Measurements from ENCODE around the gene ZNF655.
A peak's percentile ranks its signal among the peaks of the same experiment; 100 is the strongest.
"Not testable (repeated sequence)": the region's sequence is repeated elsewhere in the genome, so short reads cannot be mapped to it uniquely, and the experiment has no call there.

ZNF655 gene

GRCh38 chr7:99561737-99562051 lies 3.3 kb downstream of the ZNF655 start:
- DNase-seq, result no peak

- DNase-seq, result no peak
These were observed 3.8 kb downstream of the ZNF655 start for GRCh38 chr7:99562114-99562784.

GRCh38 chr7:99562832-99563231 lies 4.4 kb downstream of the ZNF655 start:
- DNase-seq, result no peak

GRCh38 chr7:99563650-99564049 lies 5.2 kb downstream of the ZNF655 start:
- no peak for DNase-seq

- not testable (repeated sequence) for DNase-seq
These were observed 10.3 kb downstream of the ZNF655 start for GRCh38 chr7:99568770-99569169.

- DNase-seq, result no peak
These were observed 13.3 kb downstream of the ZNF655 start for GRCh38 chr7:99571768-99572167.

GRCh38 chr7:99573257-99573656 lies 14.8 kb downstream of the ZNF655 start:
- no peak for DNase-seq

GRCh38 chr7:99576251-99576650 lies 17.8 kb downstream of the ZNF655 start:
- DNase-seq, result no peak

- DNase-seq, result no peak
These were observed 21.0 kb downstream of the ZNF655 start for GRCh38 chr7:99579281-99579955.

- DNase-seq, result peak; percentile 41
These were observed 21.7 kb downstream of the ZNF655 start for GRCh38 chr7:99579956-99580777.

- not testable (repeated sequence) for DNase-seq
These were observed 22.4 kb downstream of the ZNF655 start for GRCh38 chr7:99580778-99581332.

- DNase-seq, result no peak
These were observed 30.4 kb downstream of the ZNF655 start for GRCh38 chr7:99588868-99589267.

GRCh38 chr7:99594948-99595745 lies 36.7 kb downstream of the ZNF655 start:
- no peak for DNase-seq

- no peak for DNase-seq
These were observed 38.0 kb downstream of the ZNF655 start for GRCh38 chr7:99596408-99596955.

- no peak for DNase-seq
These were observed 39.5 kb downstream of the ZNF655 start, which contains the start of gene TMEM225B for GRCh38 chr7:99597762-99598501. TSS of gene TMEM225B (plus strand) at chr7:99598267. CDS start at chr7:99604389, 6,122 bp downstream.

GRCh38 chr7:99599836-99600235 lies 41.4 kb downstream of the ZNF655 start:
- DNase-seq, result no peak

- DNase-seq, result no peak
These were observed 43.3 kb downstream of the ZNF655 start for GRCh38 chr7:99601656-99602310.

- DNase-seq, result no peak
These were observed 47.1 kb downstream of the ZNF655 start for GRCh38 chr7:99605527-99605926.

GRCh38 chr7:99606531-99606930 lies 48.1 kb downstream of the ZNF655 start:
- no peak for DNase-seq

GRCh38 chr7:99607548-99607947 lies 49.1 kb downstream of the ZNF655 start:
- no peak for DNase-seq

- DNase-seq, result no peak
These were observed 56.1 kb downstream of the ZNF655 start for GRCh38 chr7:99614495-99614894.

All from COR-L47 (cell line).